Esophagus (tissue), 2 donors: ENCODE results near the gene NHP2. TPM values are rescaled to one million over a fixed set of nuclear protein-coding genes. Genes with fewer than 3 reads are reported as not detected.

Experiments
- H3K27ac ChIP-seq, 2 donors: one replicate each; pipeline ENCODE4 v1.5.1; 2013; ENCODE audit warnings: low read depth in 2 of 2, mild to moderate bottlenecking in 2 of 2, inconsistent platforms in 1 of 2, low read length in 1 of 2, moderate library complexity in 1 of 2
- H3K27me3 ChIP-seq, 2 donors: one replicate each; pipeline ENCODE4 v1.6.1; 2013; ENCODE audit warnings: low read length in 2 of 2, control low read depth in 1 of 2, mild to moderate bottlenecking in 1 of 2; ENCODE audit not compliant: insufficient read depth in 2 of 2, control insufficient read depth in 1 of 2
- H3K36me3 ChIP-seq, 2 donors: one replicate each; pipeline ENCODE4 v1.6.1; 2013; ENCODE audit warnings: low read length in 1 of 2; ENCODE audit not compliant: control insufficient read depth in 2 of 2, insufficient read depth in 2 of 2
- H3K4me1 ChIP-seq, 2 donors: one replicate each; pipeline ENCODE4 v1.6.1; 2013; ENCODE audit warnings: low read length in 1 of 2; ENCODE audit not compliant: control insufficient read depth in 2 of 2, insufficient read depth in 2 of 2
- H3K4me3 ChIP-seq, 2 donors: one replicate each; pipeline ENCODE4 v1.5.1; 2013; ENCODE audit warnings: low read length in 2 of 2, mild to moderate bottlenecking in 2 of 2, low read depth in 1 of 2, moderate library complexity in 1 of 2
- H3K9me3 ChIP-seq, 2 donors: one replicate each; pipeline ENCODE4 v1.6.1; 2013; ENCODE audit warnings: mild to moderate bottlenecking in 2 of 2, low read depth in 1 of 2, low read length in 1 of 2, moderate library complexity in 1 of 2; ENCODE audit not compliant: control insufficient read depth in 2 of 2, insufficient read depth in 1 of 2
- WGBS, 2 donors: extraction: QIAGEN DNeasy Blood & Tissue Kit; methylation state at CpG; one replicate each; pipeline ENCODE4 v1.1.7; 2013; 5-methylcytosine and 5-hydroxymethylcytosine counted together
- polyA plus RNA-seq, 2 donors: library from polyadenylated mRNA; stranded (reverse); fragments of 200-250 nt; gene quantifications; one replicate each; pipeline ENCODE4 v1.2.3, GENCODE V29; 2013
- donor health status: healthy with polysubstance abuse.
- donor health status: Bipolar disorder and iron deficiency.

NHP2 gene
- polyA plus RNA-seq, 2 donors: 126 to 238 TPM

GRCh38 chr5:178155065-178155464 is 1.4 kb upstream of the NHP2 start:
- H3K4me3 ChIP-seq: no peak overlapping the region
- no peak overlapping the region for H3K27ac ChIP-seq
- H3K9me3 ChIP-seq: no peaks in the 10 kb centered on the region
- H3K27me3 ChIP-seq: no peaks in the 10 kb centered on the region
- peaks cover 0 to 10% of the 10 kb centered on the region in 2 donors for H3K36me3 ChIP-seq
- WGBS, 2 donors: 80% methylated on average over 8 of the region's 8 CpGs
- peaks cover 0 to 10% of the 10 kb centered on the region in 2 donors for H3K4me1 ChIP-seq

GRCh38 chr5:178152491-178153444 is 917 bp downstream of the NHP2 start:
- no peaks in the 10 kb centered on the region for H3K9me3 ChIP-seq
- H3K36me3 ChIP-seq: peaks cover 12 to 29% of the 10 kb centered on the region in 2 donors
- peak overlapping the region; percentile 66 to 91 for H3K27ac ChIP-seq
- H3K27me3 ChIP-seq: no peaks in the 10 kb centered on the region
- WGBS, 2 donors: 41 to 47% methylated on average over 31 of the region's 31 CpGs
- H3K4me1 ChIP-seq: peaks cover 0 to 10% of the 10 kb centered on the region in 2 donors
- H3K4me3 ChIP-seq: peak overlapping the region; percentile 68 to 77

GRCh38 chr5:178150977-178151734 is 2.5 kb downstream of the NHP2 start:
- Histone ChIP-seq H3K27ac (peak overlapping the region in 1 of 2 donors; percentile 75), H3K9me3 (no peaks in the 10 kb centered on the region), H3K27me3 (no peaks in the 10 kb centered on the region), H3K36me3 (peaks cover 12 to 44% of the 10 kb centered on the region in 2 donors), H3K4me3 (no peak overlapping the region), H3K4me1 (peaks cover 0 to 20% of the 10 kb centered on the region in 2 donors)
- 69 to 74% methylated on average over 11 of the region's 11 CpGs for whole genome bisulfite sequencing, 2 donors

- Histone ChIP-seq H3K27ac (peak overlapping the region; percentile 60 to 88), H3K36me3 (peaks cover 12 to 44% of the 10 kb centered on the region in 2 donors), H3K9me3 (no peaks in the 10 kb centered on the region), H3K4me1 (peaks cover 0 to 23% of the 10 kb centered on the region in 2 donors), H3K4me3 (no peak overlapping the region), H3K27me3 (no peaks in the 10 kb centered on the region)
- WGBS, 2 donors: 73 to 80% methylated on average over 11 of the region's 11 CpGs
Measured at GRCh38 chr5:178149199-178149932, 4.3 kb downstream of the NHP2 start.

GRCh38 chr5:178147406-178147805 is 6.3 kb downstream of the NHP2 start:
- Histone ChIP-seq H3K27ac (peak overlapping the region; percentile 22 to 76), H3K9me3 (no peaks in the 10 kb centered on the region), H3K4me1 (peaks cover 0 to 19% of the 10 kb centered on the region in 2 donors), H3K36me3 (peaks cover 16 to 60% of the 10 kb centered on the region in 2 donors), H3K27me3 (no peaks in the 10 kb centered on the region), H3K4me3 (no peak overlapping the region)
- WGBS, 2 donors: 91 to 93% methylated on average over 15 of the region's 15 CpGs

GRCh38 chr5:178145965-178146820 is 7.5 kb downstream of the NHP2 start:
- H3K36me3 ChIP-seq: peaks cover 16 to 56% of the 10 kb centered on the region in 2 donors
- WGBS, 2 donors: 40 to 45% methylated on average over 14 of the region's 14 CpGs
- H3K27ac ChIP-seq: peak overlapping the region; percentile 71 to 96
- peaks cover 0 to 14% of the 10 kb centered on the region in 2 donors for H3K4me1 ChIP-seq
- no peaks in the 10 kb centered on the region for H3K27me3 ChIP-seq
- no peaks in the 10 kb centered on the region for H3K9me3 ChIP-seq
- H3K4me3 ChIP-seq: no peak overlapping the region

- peaks cover 0 to 13% of the 10 kb centered on the region in 2 donors for H3K4me1 ChIP-seq
- WGBS, 2 donors: 45 to 48% methylated on average over 10 of the region's 10 CpGs
- no peaks in the 10 kb centered on the region for H3K9me3 ChIP-seq
- H3K36me3 ChIP-seq: peaks cover 14 to 42% of the 10 kb centered on the region in 2 donors
- H3K27me3 ChIP-seq: no peaks in the 10 kb centered on the region
- H3K27ac ChIP-seq: peak overlapping the region; percentile 48 to 86
- no peak overlapping the region for H3K4me3 ChIP-seq
Measured at GRCh38 chr5:178143901-178144300, 9.8 kb downstream of the NHP2 start.

- Histone ChIP-seq H3K36me3 (peaks cover 7 to 36% of the 10 kb centered on the region in 2 donors), H3K4me1 (peaks cover 0 to 13% of the 10 kb centered on the region in 2 donors), H3K27me3 (no peaks in the 10 kb centered on the region), H3K4me3 (no peak overlapping the region), H3K9me3 (no peaks in the 10 kb centered on the region), H3K27ac (peak overlapping the region in 1 of 2 donors; percentile 86)
- WGBS, 2 donors: 79 to 80% methylated on average over 6 of the region's 6 CpGs
Measured at GRCh38 chr5:178143246-178143645, 10.4 kb downstream of the NHP2 start.
